OCI-LY7 (cell line): Measurements from ENCODE around the gene POLA2. TPM values are rescaled to one million over a fixed set of nuclear protein-coding genes. Genes with fewer than 3 reads are reported as not detected.
"Not testable (repeated sequence)": the region's sequence is repeated elsewhere in the genome, so short reads cannot be mapped to it uniquely, and the experiment has no call there.

Source experiments
- BruUV-seq: library from RNA; stranded (reverse); fragments of 400-500 nt; replicated peaks from 2 replicates; lab custom pipeline; 2021; lab: Mats Ljungman, UMichigan
- CTCF ChIA-PET: fragments of 300-600 bp; sonication (Branson Sonifier 250); formaldehyde crosslinking; loops from one replicate; lab custom pipeline; 2022; ENCODE audit warnings: antibody characterized with exemption; ENCODE audit not compliant: unreplicated experiment; lab: Charles Lee
- POLR2A ChIA-PET: fragments of 300-600 bp; sonication (Branson Sonifier 250); formaldehyde crosslinking; loops from one replicate; lab custom pipeline; 2022; ENCODE audit warnings: antibody characterized with exemption; lab: Charles Lee
- DNase-seq: peaks from one replicate; pipeline ENCODE4 v3.0.0-alpha.2; 2015; ENCODE audit warnings: low spot score
- H2AFZ ChIP-seq: fragments of 200-600 bp; sonication (generic), shearing (Covaris generic); 2 replicates; pipeline ENCODE4 v1.6.1; 2014; ENCODE audit warnings: mild to moderate bottlenecking, antibody characterized with exemption, low read length, moderate library complexity
- H3K27ac ChIP-seq: fragments of 200-600 bp; sonication (generic); 2 replicates; pipeline ENCODE4 v1.5.1; 2014; ENCODE audit warnings: mixed run types, low read depth, mild to moderate bottlenecking, moderate library complexity, low read length, inconsistent platforms; ENCODE audit not compliant: poor library complexity, severe bottlenecking
- H3K36me3 ChIP-seq: fragments of 200-600 bp; sonication (generic); 2 replicates; pipeline ENCODE4 v1.6.1; 2014; ENCODE audit warnings: mild to moderate bottlenecking, antibody characterized with exemption, low read length, moderate library complexity, mixed read lengths; ENCODE audit not compliant: insufficient read depth
- H3K4me1 ChIP-seq: fragments of 200-600 bp; sonication (generic); 2 replicates; pipeline ENCODE4 v1.5.1; 2014; ENCODE audit warnings: mild to moderate bottlenecking, low read length; ENCODE audit not compliant: insufficient read depth, poor library complexity, severe bottlenecking
- H3K4me2 ChIP-seq: fragments of 200-600 bp; sonication (generic); 2 replicates; pipeline ENCODE4 v1.6.1; 2014; ENCODE audit warnings: mild to moderate bottlenecking, low read length
- H3K4me3 ChIP-seq: fragments of 200-600 bp; sonication (generic); 2 replicates; pipeline ENCODE4 v1.5.1; 2014; ENCODE audit warnings: mild to moderate bottlenecking, low read depth, low read length; ENCODE audit not compliant: poor library complexity, severe bottlenecking
- H3K79me2 ChIP-seq: fragments of 200-600 bp; sonication (generic); 2 replicates; pipeline ENCODE4 v1.6.1; 2016; ENCODE audit warnings: low read depth, mild to moderate bottlenecking, low read length, moderate library complexity, mixed read lengths; ENCODE audit not compliant: insufficient read depth
- H3K9me2 ChIP-seq: fragments of 200-600 bp; sonication (generic); 2 replicates; pipeline ENCODE4 v1.6.1; 2016; ENCODE audit warnings: mild to moderate bottlenecking, low read length, mixed read lengths; ENCODE audit not compliant: insufficient read depth
- H3K9me3 ChIP-seq: fragments of 200-600 bp; sonication (generic); 2 replicates; pipeline ENCODE4 v1.6.1; 2014; ENCODE audit warnings: mild to moderate bottlenecking, mixed run types, low read length, mixed read lengths
- H4K20me1 ChIP-seq: fragments of 200-600 bp; sonication (generic); 2 replicates; pipeline ENCODE4 v1.6.1; 2014; ENCODE audit warnings: mild to moderate bottlenecking, antibody characterized with exemption, low read length, moderate library complexity, mixed read lengths; ENCODE audit not compliant: insufficient read depth
- CTCF ChIP-seq: fragments of 200-600 bp; sonication (generic); conservative IDR thresholded peaks from 2 replicates; pipeline ENCODE4 v1.5.1; 2014; ENCODE audit warnings: mild to moderate bottlenecking, antibody characterized with exemption, low read length, moderate library complexity, mixed read lengths
- EZH2phosphoT487 ChIP-seq: fragments of 200-600 bp; sonication (generic); IDR thresholded peaks from 2 replicates; pipeline ENCODE4 v1.6.1; 2018; ENCODE audit warnings: low read depth, borderline replicate concordance, mild to moderate bottlenecking, mixed run types, antibody characterized with exemption, low read length, moderate library complexity, mixed read lengths
- intact Hi-C: fragments of 100-400 bp; cut with micrococcal nuclease; formaldehyde crosslinking; loops from one replicate; pipeline ENCODE4 v1.10.0; 2022; ENCODE audit not compliant: unreplicated experiment
- total RNA-seq, 2 experiments: library from RNA; depleted of rRNA in 1 of 2; stranded (reverse); fragments of >200 nt in 1 of 2; shearing (Covaris generic) in 1 of 2; gene quantifications; 2 replicates each; pipeline ENCODE4 v1.2.3, GENCODE V29; 2014 to 2022

The POLA2 gene
- total RNA-seq, 2 experiments from 2014 or later, result 47.5 to 89.1 TPM

DNA sequence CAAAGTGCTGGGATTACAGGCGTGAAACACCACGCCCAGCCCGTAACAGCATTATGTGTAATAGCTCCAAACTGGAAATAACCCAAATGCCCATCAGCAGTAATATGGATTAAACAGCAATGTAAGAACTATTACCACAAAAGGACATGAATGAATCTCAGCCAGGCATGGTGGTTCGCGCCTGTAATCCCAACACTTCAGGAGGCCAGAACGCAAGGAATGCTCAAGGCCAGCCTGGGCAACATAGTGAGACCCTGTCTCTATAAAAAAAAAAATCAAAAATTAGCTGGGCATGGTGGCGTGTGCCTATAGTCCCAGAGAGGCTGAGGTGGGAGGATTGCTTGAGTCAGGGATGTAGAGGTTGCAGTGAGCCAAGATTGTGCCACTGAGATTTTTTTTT lies 68.8 kb downstream of the POLA2 start:
- Histone ChIP-seq H3K27ac (no peak overlapping the region), H2AFZ (peak overlapping the region; percentile 96; the same call in 1 of the 2 replicates), H4K20me1 (peaks cover 13% of the 10 kb centered on the region; the same call in 1 of the 2 replicates), H3K9me3 (no peaks in the 10 kb centered on the region), H3K4me2 (no peak overlapping the region), H3K79me2 (peaks cover 19% of the 10 kb centered on the region), H3K4me1 (peaks cover 18% of the 10 kb centered on the region), H3K9me2 (no peaks in the 10 kb centered on the region), H3K4me3 (no peak overlapping the region), H3K36me3 (0 out of 2 replicates have a peak, but pooled peaks cover 2% of the 10 kb centered on the region)
- no peak for DNase-seq
- no TSS peak for BruUV-seq
- TF ChIP-seq CTCF (no peak), EZH2phosphoT487 (no peak)
- intact Hi-C loops, result no loop called here
- ChIA-PET POLR2A (interaction anchor here (0.7 to 1.3 kb wide), 2 partner anchors 11 to 92 kb away, joined by 3 read pairs; no protein-coding TSS in a partner anchor), CTCF (interaction anchor here (1.4 kb wide), 1 partner anchor 14 kb away, joined by 4 read pairs; no protein-coding TSS in a partner anchor)

DNA sequence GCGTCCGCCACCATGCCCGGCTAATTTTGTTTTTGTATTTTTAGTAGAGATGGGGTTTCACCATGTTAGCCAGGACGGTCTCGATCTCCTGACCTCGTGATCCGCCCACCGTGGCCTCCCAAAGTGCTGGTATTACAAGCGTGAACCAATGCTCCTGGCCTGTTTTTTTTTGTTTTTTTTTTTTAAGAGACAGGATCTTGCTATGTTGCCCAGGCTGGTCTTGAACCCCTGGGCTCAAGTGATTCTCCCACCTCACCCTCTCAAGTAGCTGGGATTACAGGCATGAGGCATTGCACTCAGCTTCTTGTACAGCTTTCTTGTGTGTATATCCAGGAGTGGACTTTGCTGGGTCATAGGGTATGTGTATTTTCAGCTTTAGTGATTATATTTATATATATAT lies 70.8 kb downstream of the POLA2 start:
- DNase-seq, BruUV-seq, intact Hi-C loops, H3K9me2 ChIP-seq, H3K4me3 ChIP-seq, H3K27ac ChIP-seq, H3K4me2 ChIP-seq, H2AFZ ChIP-seq, H3K9me3 ChIP-seq: not testable (repeated sequence)
- peaks cover 18% of the 10 kb centered on the region for H3K4me1 ChIP-seq
- peaks cover 11% of the 10 kb centered on the region for H3K36me3 ChIP-seq
- ChIA-PET POLR2A (interaction anchor here (0.6 to 1.6 kb wide), 4 partner anchors 14 to 198 kb away, joined by 3 to 8 read pairs (median 4); no protein-coding TSS in a partner anchor), CTCF (interaction anchor here (0.6 kb wide), 1 partner anchor 12 kb away, joined by 3 read pairs; no protein-coding TSS in a partner anchor)
- peaks cover 13% of the 10 kb centered on the region; the same call in 1 of the 2 replicates for H4K20me1 ChIP-seq
- H3K79me2 ChIP-seq, result peaks cover 32% of the 10 kb centered on the region

DNA sequence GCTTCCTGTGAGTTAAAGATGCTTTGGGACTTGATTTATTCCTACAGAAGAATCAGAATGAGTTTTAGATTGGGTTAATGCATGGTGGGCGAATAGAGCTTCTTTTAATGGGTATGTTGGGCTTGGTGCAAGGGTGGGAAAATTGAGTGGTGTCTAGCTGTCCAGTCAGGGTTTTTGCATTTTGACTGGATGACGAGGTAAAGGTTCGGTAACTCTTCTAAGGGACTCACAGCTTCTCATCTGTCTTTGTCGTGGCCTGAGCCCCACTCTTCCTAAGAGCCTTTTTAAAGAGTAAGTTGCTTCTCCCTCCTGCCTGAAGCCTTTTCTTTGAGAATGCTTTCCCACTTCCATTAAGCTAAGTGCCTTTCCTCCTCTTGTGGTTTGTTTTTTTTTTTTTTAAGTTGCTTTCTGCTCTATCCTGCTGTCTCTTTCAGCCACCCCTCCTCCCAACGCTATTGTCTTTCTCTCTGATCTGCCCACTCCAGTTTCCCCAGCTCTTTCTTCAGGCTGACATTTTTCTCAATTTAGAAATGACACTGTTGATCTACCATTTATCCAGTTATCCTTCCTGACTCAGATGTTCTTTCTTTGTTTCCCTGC lies 73.0 kb downstream of the POLA2 start:
- Histone ChIP-seq H4K20me1 (peaks cover 21% of the 10 kb centered on the region), H3K79me2 (peaks cover 42% of the 10 kb centered on the region), H2AFZ (no peak overlapping the region), H3K9me2 (no peaks in the 10 kb centered on the region), H3K36me3 (peaks cover 26% of the 10 kb centered on the region), H3K4me2 (peak overlapping the region; percentile 86), H3K4me1 (peaks cover 10% of the 10 kb centered on the region), H3K4me3 (peak overlapping the region; percentile 83), H3K27ac (peak overlapping the region; percentile 39), H3K9me3 (no peaks in the 10 kb centered on the region)
- intact Hi-C loops, result no loop called here
- peak; percentile 13 for DNase-seq
- TF ChIP-seq CTCF, result no peak
- TF ChIP-seq EZH2phosphoT487, result no peak
- CTCF ChIA-PET, result interaction anchor here (0.6 kb wide), 1 partner anchor 592 kb away, joined by 4 read pairs; no protein-coding TSS in a partner anchor
- POLR2A ChIA-PET, result interaction anchor here (0.6 to 1.3 kb wide), 6 partner anchors 13 to 142 kb away, joined by 3 to 7 read pairs (median 3); partner anchors contain the start of gene POLA2
- no TSS peak for BruUV-seq
